ENCODE results near the gene TRIM77.
"Not testable (repeated sequence)": the region's sequence is repeated elsewhere in the genome, so short reads cannot be mapped to it uniquely, and the experiment has no call there.

TRIM77 gene, protein sequence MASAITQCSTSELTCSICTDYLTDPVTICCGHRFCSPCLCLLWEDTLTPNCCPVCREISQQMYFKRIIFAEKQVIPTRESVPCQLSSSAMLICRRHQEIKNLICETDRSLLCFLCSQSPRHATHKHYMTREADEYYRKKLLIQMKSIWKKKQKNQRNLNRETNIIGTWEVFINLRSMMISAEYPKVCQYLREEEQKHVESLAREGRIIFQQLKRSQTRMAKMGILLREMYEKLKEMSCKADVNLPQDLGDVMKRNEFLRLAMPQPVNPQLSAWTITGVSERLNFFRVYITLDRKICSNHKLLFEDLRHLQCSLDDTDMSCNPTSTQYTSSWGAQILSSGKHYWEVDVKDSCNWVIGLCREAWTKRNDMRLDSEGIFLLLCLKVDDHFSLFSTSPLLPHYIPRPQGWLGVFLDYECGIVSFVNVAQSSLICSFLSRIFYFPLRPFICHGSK

GRCh38 chr11:89709999-89710398, at the start of gene TRIM77:
TRIM77 (plus strand) TSS chr11:89710299; CDS start chr11:89710299, 0 bp downstream.
- not testable (repeated sequence) for DNase-seq

DNA sequence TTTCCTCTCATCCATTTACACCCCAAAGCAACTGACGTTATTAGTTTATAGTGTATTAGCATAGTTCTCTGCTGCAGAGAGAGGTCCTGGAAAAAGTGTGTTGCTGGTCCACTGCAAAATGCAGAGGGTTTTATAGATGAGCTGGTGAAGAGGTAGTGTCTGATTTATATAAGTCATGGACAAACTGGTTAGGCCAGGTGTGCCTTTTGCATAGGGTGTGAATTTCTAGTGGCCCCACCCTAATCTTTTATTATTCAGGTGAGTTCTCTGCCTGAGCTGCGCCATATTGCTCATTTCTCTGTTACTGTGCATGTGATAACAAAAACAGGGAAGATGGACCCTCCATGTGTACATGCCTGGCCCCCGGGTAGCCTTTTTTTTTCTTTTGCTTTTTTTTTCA, 43.1 kb upstream of the TRIM77 start:
- no peak for DNase-seq

DNA sequence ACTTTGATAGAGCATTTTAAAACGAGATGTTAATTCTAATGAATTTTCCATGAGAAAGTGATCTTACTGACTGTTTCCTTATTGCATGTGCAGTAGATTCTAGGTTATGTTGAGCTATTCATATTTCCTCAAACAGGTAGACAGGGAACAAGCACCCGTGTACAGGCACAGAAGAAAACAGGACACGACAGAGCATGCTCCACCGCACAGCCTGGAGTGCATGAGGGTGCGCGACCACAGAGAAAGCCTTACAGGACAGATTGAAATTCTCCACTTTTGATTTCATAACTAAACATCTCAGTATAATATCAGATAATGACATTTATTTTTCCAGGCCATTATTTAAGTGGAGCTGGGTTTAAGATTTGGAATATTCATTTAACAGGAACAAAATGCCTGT, 41.9 kb upstream of the TRIM77 start:
- not testable (repeated sequence) for DNase-seq

DNA sequence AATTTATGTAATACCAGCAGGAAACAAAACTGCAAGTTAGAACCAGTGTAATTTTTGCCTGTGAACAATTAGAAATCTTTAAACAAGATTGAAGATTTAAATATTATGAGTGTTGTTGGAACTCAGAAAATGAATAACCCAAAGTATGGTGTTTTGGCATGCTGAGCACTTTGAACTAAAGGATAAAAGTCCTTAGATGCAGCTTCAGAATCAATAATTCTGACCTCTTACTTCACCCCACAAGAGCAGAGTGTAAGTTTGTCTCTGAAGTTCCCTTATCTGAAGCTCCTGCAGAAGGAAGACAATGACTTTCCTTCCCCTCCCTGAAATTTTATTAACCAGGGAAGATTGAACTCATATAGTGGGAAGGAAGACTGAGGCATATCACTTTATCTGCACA, 40.5 kb upstream of the TRIM77 start:
- DNase-seq: not testable (repeated sequence)

DNA sequence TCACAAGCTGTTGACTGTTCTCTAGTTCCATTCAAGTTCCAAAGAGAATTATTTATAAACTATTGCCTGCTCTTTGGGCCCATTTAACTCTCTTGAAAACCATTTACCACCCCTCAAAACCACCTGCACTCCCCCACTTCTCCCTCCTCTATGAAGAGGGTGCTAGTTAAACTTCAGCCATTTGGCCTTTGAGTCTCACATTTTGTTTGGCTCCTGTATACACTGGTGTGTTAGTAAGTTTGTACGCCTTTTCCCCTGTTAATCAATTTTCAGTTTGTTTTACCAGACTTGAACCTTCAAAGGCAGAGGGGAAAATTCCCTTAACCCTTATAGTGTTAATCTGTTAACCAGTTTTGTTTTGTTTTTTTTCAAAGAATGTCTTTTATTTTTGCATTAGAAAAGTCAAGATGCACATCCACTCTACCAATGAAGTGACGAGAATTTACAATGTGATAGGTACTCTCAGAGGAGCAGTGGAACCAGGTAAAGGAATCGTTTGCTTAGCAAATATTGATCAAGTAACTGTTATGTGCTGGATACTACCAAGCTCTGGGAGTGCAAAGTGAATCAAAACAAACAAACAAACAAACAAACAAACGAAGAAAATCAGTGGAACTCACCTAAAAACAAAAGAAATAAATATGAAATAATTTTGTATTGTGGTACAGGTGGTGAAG, 40.0 kb upstream of the TRIM77 start:
- not testable (repeated sequence) for DNase-seq

GRCh38 chr11:89672547-89672946, 37.6 kb upstream of the TRIM77 start:
- not testable (repeated sequence) for DNase-seq

GRCh38 chr11:89673380-89673779, 36.7 kb upstream of the TRIM77 start:
- not testable (repeated sequence) for DNase-seq

DNA sequence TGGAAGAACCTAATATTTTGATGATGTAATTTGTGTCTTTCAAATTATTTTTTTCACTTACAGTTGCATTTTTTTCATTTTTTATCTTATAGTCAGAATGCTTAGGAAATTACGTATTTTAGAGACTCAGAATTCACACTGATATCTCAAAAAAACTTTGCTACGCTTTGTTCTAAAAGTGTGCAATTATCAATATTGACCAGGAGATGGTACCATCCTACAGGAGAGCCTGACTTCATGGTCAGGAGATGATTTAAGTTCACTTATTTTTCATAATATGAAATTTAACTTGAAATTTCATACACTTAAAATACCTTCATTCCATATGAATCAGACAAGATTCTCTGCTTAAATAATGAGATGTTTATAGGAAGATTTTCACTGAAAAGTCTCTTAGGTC, 34.7 kb upstream of the TRIM77 start:
- DNase-seq: peak; percentile 2 to 28

DNA sequence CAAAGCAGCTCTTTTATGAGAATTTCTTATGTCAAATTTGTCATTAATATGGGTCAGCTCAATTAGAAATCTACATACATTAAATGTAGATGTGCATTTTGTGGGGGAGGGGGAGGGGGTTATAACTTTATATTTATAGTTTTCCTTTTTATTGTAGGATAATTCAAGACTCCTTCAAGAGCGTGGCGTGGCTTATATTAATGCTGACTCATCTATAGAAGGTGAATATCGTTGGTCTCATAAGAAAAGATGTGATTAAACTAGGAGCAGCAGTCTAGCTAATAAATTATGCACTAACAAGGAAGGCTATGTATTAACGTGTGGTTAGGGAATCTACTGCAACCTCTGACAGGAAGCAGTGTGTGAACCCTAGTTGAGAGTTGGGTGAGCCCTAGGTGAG, 34.2 kb upstream of the TRIM77 start:
- DNase-seq: not testable (repeated sequence)

DNA sequence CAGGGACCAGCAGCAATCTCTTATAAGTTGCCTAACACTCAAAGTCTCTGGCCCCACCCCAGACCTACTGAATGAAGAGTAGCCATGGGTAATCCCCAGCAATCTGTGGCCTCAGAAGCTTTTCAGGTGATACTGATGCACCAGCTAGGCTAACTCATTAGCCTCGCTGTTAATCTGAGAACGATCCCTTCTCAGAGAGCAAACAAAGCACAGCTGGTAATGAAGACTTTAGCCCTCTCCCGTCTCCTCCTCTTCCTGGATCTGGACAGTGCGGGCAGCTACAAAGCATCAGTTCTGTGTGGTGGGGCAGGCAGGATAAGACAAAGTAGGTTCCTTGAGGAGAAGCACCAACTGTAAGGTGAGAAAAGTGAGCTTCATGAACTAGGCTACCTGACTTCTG, 3.0 kb upstream of the TRIM77 start:
- not testable (repeated sequence) for DNase-seq

DNA sequence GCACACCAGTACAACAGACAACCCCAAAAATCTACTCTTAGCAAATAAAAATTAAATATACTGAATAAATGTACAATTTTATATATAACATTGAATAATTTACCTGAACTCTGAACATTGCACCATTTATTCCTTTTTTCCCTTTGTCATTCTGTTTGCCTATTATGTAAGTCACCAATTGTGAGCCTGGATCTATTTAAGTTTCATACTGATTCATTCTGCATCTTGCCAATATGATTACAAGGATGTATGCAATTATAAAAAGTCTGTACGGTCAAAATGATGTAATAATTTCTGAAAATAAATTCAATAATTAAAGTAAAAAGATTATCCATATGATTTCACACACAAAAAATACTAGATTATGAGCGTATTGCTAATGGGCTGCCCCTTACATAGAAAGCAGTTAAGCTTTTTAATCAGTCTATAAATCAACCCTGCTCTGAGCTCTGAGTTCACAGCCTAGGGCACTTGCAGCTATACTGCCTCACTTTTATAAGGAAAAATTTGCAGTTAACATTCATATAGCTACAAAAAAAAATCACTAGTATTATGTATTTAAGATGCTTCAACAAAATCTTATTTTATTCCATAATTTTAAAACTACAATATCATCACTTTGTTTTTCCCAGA, 14.9 kb downstream of the TRIM77 start:
- DNase-seq: not testable (repeated sequence)

GRCh38 chr11:89730215-89730614, 20.1 kb downstream of the TRIM77 start:
- not testable (repeated sequence) for DNase-seq

- DNase-seq: no peak
Observed at GRCh38 chr11:89736566-89736965, 26.5 kb downstream of the TRIM77 start.

- DNase-seq: no peak
Observed at GRCh38 chr11:89737116-89737515, 27.0 kb downstream of the TRIM77 start.

DNA sequence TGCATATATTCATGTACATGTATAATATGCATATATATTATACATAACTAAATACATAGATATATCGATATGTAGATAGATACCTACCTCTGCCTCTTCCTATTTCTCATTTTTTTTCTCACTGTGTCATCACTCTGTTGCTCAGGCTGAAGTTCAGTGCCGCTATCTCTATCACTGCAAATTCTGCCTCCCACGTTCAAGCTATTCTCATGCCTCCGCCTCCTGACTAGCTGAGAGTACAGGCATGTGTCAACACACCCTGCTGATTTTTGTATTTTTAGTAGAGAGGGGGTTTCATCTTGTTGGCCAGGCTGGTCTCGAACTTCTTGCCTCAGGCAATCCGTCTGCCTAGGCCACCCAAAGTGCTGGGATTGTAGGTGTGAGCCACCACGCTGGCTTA, 31.3 kb downstream of the TRIM77 start:
- not testable (repeated sequence) for DNase-seq

DNA sequence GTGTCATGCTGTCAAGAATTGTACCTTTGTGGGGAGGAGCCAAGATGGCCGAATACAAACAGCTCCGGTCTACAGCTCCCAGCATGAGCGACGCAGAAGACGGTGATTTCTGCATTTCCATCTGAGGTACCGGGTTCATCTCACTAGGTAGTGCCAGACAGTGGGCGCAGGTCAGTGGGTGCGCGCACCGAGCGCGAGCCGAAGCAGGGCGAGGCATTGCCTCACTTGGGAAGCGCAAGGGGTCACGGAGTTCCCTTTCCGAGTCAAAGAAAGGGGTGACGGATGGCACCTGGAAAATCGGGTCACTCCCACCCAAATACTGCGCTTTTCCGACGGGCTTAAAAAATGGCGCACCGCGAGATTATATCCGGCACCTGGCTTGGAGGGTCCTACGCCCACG, 34.1 kb downstream of the TRIM77 start:
- DNase-seq: not testable (repeated sequence)

GRCh38 chr11:89750822-89751221, 40.7 kb downstream of the TRIM77 start:
- not testable (repeated sequence) for DNase-seq
